ENCODE results near the gene GJD4. TPM values are rescaled to one million over a fixed set of nuclear protein-coding genes. Genes with fewer than 3 reads are reported as not detected.

Gene GJD4
- total and polyA plus RNA-seq, 2 donors (not counting 3 experiments of a cell fraction or from before 2014, with no cell fraction given): not detected

- Histone ChIP-seq H3K4me2 (ENCODE audit: insufficient read depth, low read length) (no peak overlapping the region), H2AFZ (ENCODE audit: low read depth, low read length) (no peak overlapping the region), H3K9me3 (replicated peaks; ENCODE audit: control insufficient read depth, insufficient read depth, low read length) (no peaks in the 10 kb centered on the region), H4K20me1 (replicated peaks; ENCODE audit: control insufficient read depth, extremely low read depth, insufficient read depth, low read length) (no peaks in the 10 kb centered on the region), H3K79me2 (ENCODE audit: control insufficient read depth, insufficient read depth, low read length) (no peaks in the 10 kb centered on the region), H3K36me3 (ENCODE audit: control insufficient read depth in 2 of 2, extremely low read depth in 1 of 2, insufficient read depth in 2 of 2, low read length in 2 of 2) (no peaks in the 10 kb centered on the region), H3K4me3 (replicated peaks in 1 of 3; ENCODE audit: insufficient read depth in 1 of 3, low read depth in 1 of 3, low read length in 3 of 3) (no peak overlapping the region), H3K9me1 (replicated peaks; ENCODE audit: control insufficient read depth, extremely low read depth, insufficient read depth, low read length) (no peaks in the 10 kb centered on the region), H3K27me3 (ENCODE audit: control insufficient read depth in 2 of 2, insufficient read depth in 2 of 2, low read length in 2 of 2) (peaks cover 23 to 31% of the 10 kb centered on the region in 2 experiments), H3K27ac (ENCODE audit: insufficient read depth, low read depth, low read length) (no peak overlapping the region), H3K4me1 (ENCODE audit: control insufficient read depth, extremely low read depth, insufficient read depth, low read length) (no peaks in the 10 kb centered on the region), H3K9ac (replicated peaks; ENCODE audit: extremely low read depth, insufficient read depth, low read length) (no peak overlapping the region)
- CTCF ChIA-PET: interaction anchor here (1.2 to 6.1 kb wide), 9 partner anchors 12 to 1269 kb away, joined by 3 to 210 read pairs (median 16); no protein-coding TSS in a partner anchor
- FAIRE-seq (no peak), DNase-seq (ENCODE audit: low read depth, low spot score) (no peak)
- POLR2A ChIA-PET: no interaction called here
- intact Hi-C loops (cut with micrococcal nuclease): no loop called here
- TF ChIP-seq FOS (IDR thresholded peaks at IDR 0.05; ENCODE audit: borderline replicate concordance, insufficient read depth, low read length): no peak
- no peak for TF ChIP-seq EZH2 (IDR thresholded peaks at IDR 0.05; ENCODE audit: borderline replicate concordance, low read depth, low read length, severe bottlenecking)
- TF ChIP-seq CTCF (IDR thresholded peaks at IDR 0.05; ENCODE audit: extremely low read depth in 1 of 2, insufficient read depth in 1 of 2, low read depth in 1 of 2, low read length in 2 of 2): no peak
- TF ChIP-seq MYC (IDR thresholded peaks at IDR 0.05; ENCODE audit: low read depth, low read length): no peak
- no peak for TF ChIP-seq MAX (IDR thresholded peaks at IDR 0.05; ENCODE audit: insufficient read depth, insufficient read length)
- TF ChIP-seq POLR2A (IDR thresholded peaks at IDR 0.05; ENCODE audit: low read depth, low read length): no peak
- TF ChIP-seq POLR2AphosphoS5 (IDR thresholded peaks at IDR 0.05; ENCODE audit: insufficient read depth, low read depth, low read length): no peak
- no peak for TF ChIP-seq GATA2 (IDR thresholded peaks at IDR 0.05; ENCODE audit: insufficient read depth, insufficient read length, low read depth, low read length)
- no peak for TF ChIP-seq JUN (IDR thresholded peaks at IDR 0.05; ENCODE audit: borderline replicate concordance, insufficient read depth, insufficient read length, low read depth)
- dilution Hi-C loops (cut with MboI; ENCODE audit: extremely low pct_ligation_motif_present, low sequenced_read_pairs): no loop called here
- no TSS peak for BruUV-seq (replicated peaks)
Measured at GRCh38 chr10:35611750-35612149, 6.6 kb downstream of the GJD4 start.
